SU-DHL-6 (cell line): Measurements from ENCODE around the gene PPP2R2C.

ENCODE experiments used
- EZH2phosphoT487 ChIP-seq: fragments of 200-600 bp; sonication (generic), shearing (Covaris generic); conservative IDR thresholded peaks from 2 replicates; pipeline ENCODE4 v1.6.1; 2018; ENCODE audit warnings: mild to moderate bottlenecking, antibody characterized with exemption, low read length, moderate library complexity, mixed read lengths
- TF ChIP-seq, protein P1 (sequence below): fragments of 200-600 bp; sonication (generic); IDR thresholded peaks from one replicate; pipeline ENCODE4 v1.5.1; 2017; ENCODE audit warnings: antibody characterized with exemption, mild to moderate bottlenecking, low read length, moderate library complexity; ENCODE audit not compliant: insufficient read depth, poor library complexity, severe bottlenecking

GRCh38 chr4:6452116-6452896, 20.1 kb downstream of the PPP2R2C start:
- TF ChIP-seq, protein P1, sequence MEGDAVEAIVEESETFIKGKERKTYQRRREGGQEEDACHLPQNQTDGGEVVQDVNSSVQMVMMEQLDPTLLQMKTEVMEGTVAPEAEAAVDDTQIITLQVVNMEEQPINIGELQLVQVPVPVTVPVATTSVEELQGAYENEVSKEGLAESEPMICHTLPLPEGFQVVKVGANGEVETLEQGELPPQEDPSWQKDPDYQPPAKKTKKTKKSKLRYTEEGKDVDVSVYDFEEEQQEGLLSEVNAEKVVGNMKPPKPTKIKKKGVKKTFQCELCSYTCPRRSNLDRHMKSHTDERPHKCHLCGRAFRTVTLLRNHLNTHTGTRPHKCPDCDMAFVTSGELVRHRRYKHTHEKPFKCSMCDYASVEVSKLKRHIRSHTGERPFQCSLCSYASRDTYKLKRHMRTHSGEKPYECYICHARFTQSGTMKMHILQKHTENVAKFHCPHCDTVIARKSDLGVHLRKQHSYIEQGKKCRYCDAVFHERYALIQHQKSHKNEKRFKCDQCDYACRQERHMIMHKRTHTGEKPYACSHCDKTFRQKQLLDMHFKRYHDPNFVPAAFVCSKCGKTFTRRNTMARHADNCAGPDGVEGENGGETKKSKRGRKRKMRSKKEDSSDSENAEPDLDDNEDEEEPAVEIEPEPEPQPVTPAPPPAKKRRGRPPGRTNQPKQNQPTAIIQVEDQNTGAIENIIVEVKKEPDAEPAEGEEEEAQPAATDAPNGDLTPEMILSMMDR, result no peak
- TF ChIP-seq EZH2phosphoT487, result no peak
